ENCODE measurements around the gene PHEX. TPM values are rescaled to one million over a fixed set of nuclear protein-coding genes. Genes with fewer than 3 reads are reported as not detected.

The PHEX gene
- total RNA-seq, 2 donors from 2014 or later = 0.32 to 0.91 TPM

GRCh38 chrX:22194660-22194945, 162.5 kb downstream of the PHEX start:
- no peaks in the 10 kb centered on the region for H3K36me3 Mint-ChIP-seq (ENCODE audit: low read depth)
- peaks cover 4% of the 10 kb centered on the region for H3K4me1 Mint-ChIP-seq
- DNase-seq = no peak
- no peak overlapping the region for H3K27ac Mint-ChIP-seq
- H3K4me3 Mint-ChIP-seq = no peak overlapping the region
- no peak for ATAC-seq
- no peaks in the 10 kb centered on the region for H3K27me3 Mint-ChIP-seq
- H3K9me3 ChIP-seq (ENCODE audit: control insufficient read depth, low read length, poor library complexity, severe bottlenecking) = no peaks in the 10 kb centered on the region

GRCh38 chrX:22196149-22196548, 164.0 kb downstream of the PHEX start:
- ATAC-seq = no peak
- no peak for DNase-seq
- H3K9me3 ChIP-seq (ENCODE audit: control insufficient read depth, low read length, poor library complexity, severe bottlenecking) = no peaks in the 10 kb centered on the region
- Mint-ChIP-seq H3K27me3 (no peaks in the 10 kb centered on the region), H3K4me3 (no peak overlapping the region), H3K4me1 (peaks cover 4% of the 10 kb centered on the region), H3K36me3 (ENCODE audit: low read depth) (no peaks in the 10 kb centered on the region), H3K27ac (no peak overlapping the region)

GRCh38 chrX:22202251-22202650, 170.1 kb downstream of the PHEX start:
- ATAC-seq = no peak
- no peaks in the 10 kb centered on the region for H3K36me3 Mint-ChIP-seq (ENCODE audit: low read depth)
- no peaks in the 10 kb centered on the region for H3K4me1 Mint-ChIP-seq
- H3K27ac Mint-ChIP-seq = no peak overlapping the region
- no peak overlapping the region for H3K4me3 Mint-ChIP-seq
- H3K9me3 ChIP-seq (ENCODE audit: control insufficient read depth, low read length, poor library complexity, severe bottlenecking) = no peaks in the 10 kb centered on the region
- no peaks in the 10 kb centered on the region for H3K27me3 Mint-ChIP-seq
- DNase-seq = no peak

GRCh38 chrX:22203186-22203585, 171.1 kb downstream of the PHEX start:
- Mint-ChIP-seq H3K4me3 (no peak overlapping the region), H3K27me3 (no peaks in the 10 kb centered on the region), H3K27ac (no peak overlapping the region), H3K4me1 (no peaks in the 10 kb centered on the region), H3K36me3 (ENCODE audit: low read depth) (no peaks in the 10 kb centered on the region)
- no peaks in the 10 kb centered on the region for H3K9me3 ChIP-seq (ENCODE audit: control insufficient read depth, low read length, poor library complexity, severe bottlenecking)
- DNase-seq (no peak), ATAC-seq (no peak)

- Mint-ChIP-seq H3K4me3 (no peak overlapping the region), H3K36me3 (ENCODE audit: low read depth) (no peaks in the 10 kb centered on the region), H3K27ac (no peak overlapping the region), H3K4me1 (no peaks in the 10 kb centered on the region), H3K27me3 (no peaks in the 10 kb centered on the region)
- H3K9me3 ChIP-seq (ENCODE audit: control insufficient read depth, low read length, poor library complexity, severe bottlenecking) = no peaks in the 10 kb centered on the region
- ATAC-seq (no peak), DNase-seq (no peak)
Observed at GRCh38 chrX:22206781-22207180, 174.7 kb downstream of the PHEX start.

GRCh38 chrX:22220941-22221340, 188.8 kb downstream of the PHEX start:
- no peak overlapping the region for H3K27ac Mint-ChIP-seq
- no peak for ATAC-seq
- H3K36me3 Mint-ChIP-seq (ENCODE audit: low read depth) = no peaks in the 10 kb centered on the region
- H3K9me3 ChIP-seq (ENCODE audit: control insufficient read depth, low read length, poor library complexity, severe bottlenecking) = no peaks in the 10 kb centered on the region
- no peak overlapping the region for H3K4me3 Mint-ChIP-seq
- H3K4me1 Mint-ChIP-seq = no peaks in the 10 kb centered on the region
- no peak for DNase-seq
- no peaks in the 10 kb centered on the region for H3K27me3 Mint-ChIP-seq

GRCh38 chrX:22234380-22234779, 202.3 kb downstream of the PHEX start:
- Mint-ChIP-seq H3K36me3 (ENCODE audit: low read depth) (no peaks in the 10 kb centered on the region), H3K27me3 (peaks cover 7% of the 10 kb centered on the region), H3K27ac (no peak overlapping the region), H3K4me3 (no peak overlapping the region), H3K4me1 (no peaks in the 10 kb centered on the region)
- ATAC-seq (no peak), DNase-seq (no peak)
- H3K9me3 ChIP-seq (ENCODE audit: control insufficient read depth, low read length, poor library complexity, severe bottlenecking) = no peaks in the 10 kb centered on the region

- Mint-ChIP-seq H3K27me3 (peaks cover 7% of the 10 kb centered on the region), H3K27ac (no peak overlapping the region), H3K4me1 (no peaks in the 10 kb centered on the region), H3K36me3 (ENCODE audit: low read depth) (no peaks in the 10 kb centered on the region), H3K4me3 (no peak overlapping the region)
- DNase-seq (no peak), ATAC-seq (no peak)
- H3K9me3 ChIP-seq (ENCODE audit: control insufficient read depth, low read length, poor library complexity, severe bottlenecking) = no peaks in the 10 kb centered on the region
Observed at GRCh38 chrX:22237479-22237878, 205.4 kb downstream of the PHEX start.

- H3K4me3 Mint-ChIP-seq = no peak overlapping the region
- ATAC-seq = no peak
- H3K9me3 ChIP-seq (ENCODE audit: control insufficient read depth, low read length, poor library complexity, severe bottlenecking) = no peaks in the 10 kb centered on the region
- DNase-seq = no peak
- no peaks in the 10 kb centered on the region for H3K27me3 Mint-ChIP-seq
- no peak overlapping the region for H3K27ac Mint-ChIP-seq
- H3K4me1 Mint-ChIP-seq = no peaks in the 10 kb centered on the region
- H3K36me3 Mint-ChIP-seq (ENCODE audit: low read depth) = no peaks in the 10 kb centered on the region
Observed at GRCh38 chrX:22246620-22247019, 214.5 kb downstream of the PHEX start.

- Mint-ChIP-seq H3K4me3 (no peak overlapping the region), H3K4me1 (no peaks in the 10 kb centered on the region), H3K36me3 (ENCODE audit: low read depth) (no peaks in the 10 kb centered on the region), H3K27ac (no peak overlapping the region), H3K27me3 (no peaks in the 10 kb centered on the region)
- no peaks in the 10 kb centered on the region for H3K9me3 ChIP-seq (ENCODE audit: control insufficient read depth, low read length, poor library complexity, severe bottlenecking)
- no peak for ATAC-seq
- DNase-seq = no peak
Observed at GRCh38 chrX:22247169-22247568, 215.0 kb downstream of the PHEX start.

- ATAC-seq = no peak
- Mint-ChIP-seq H3K27ac (no peak overlapping the region), H3K4me1 (no peaks in the 10 kb centered on the region), H3K4me3 (no peak overlapping the region), H3K36me3 (ENCODE audit: low read depth) (no peaks in the 10 kb centered on the region), H3K27me3 (no peaks in the 10 kb centered on the region)
- no peaks in the 10 kb centered on the region for H3K9me3 ChIP-seq (ENCODE audit: control insufficient read depth, low read length, poor library complexity, severe bottlenecking)
- DNase-seq = no peak
Observed at GRCh38 chrX:22248401-22248800, 216.3 kb downstream of the PHEX start.

- no peak for DNase-seq
- ATAC-seq = no peak
Observed at GRCh38 chrX:22249371-22249770, 217.2 kb downstream of the PHEX start.

GRCh38 chrX:22268706-22269105, 236.6 kb downstream of the PHEX start:
- no peak for ATAC-seq
- Mint-ChIP-seq H3K27me3 (no peaks in the 10 kb centered on the region), H3K36me3 (ENCODE audit: low read depth) (peaks cover 3% of the 10 kb centered on the region), H3K4me1 (no peaks in the 10 kb centered on the region), H3K27ac (no peak overlapping the region), H3K4me3 (no peak overlapping the region)
- DNase-seq = no peak
- no peaks in the 10 kb centered on the region for H3K9me3 ChIP-seq (ENCODE audit: control insufficient read depth, low read length, poor library complexity, severe bottlenecking)

More at GRCh38 chrX:22249371-22249770, 217.2 kb downstream of the PHEX start:
- Mint-ChIP-seq H3K27me3 (no peaks in the 10 kb centered on the region), H3K4me3 (no peak overlapping the region), H3K27ac (no peak overlapping the region), H3K4me1 (no peaks in the 10 kb centered on the region), H3K36me3 (ENCODE audit: low read depth) (no peaks in the 10 kb centered on the region)
- H3K9me3 ChIP-seq (ENCODE audit: control insufficient read depth, low read length, poor library complexity, severe bottlenecking) = no peaks in the 10 kb centered on the region

- Mint-ChIP-seq H3K27me3 (no peaks in the 10 kb centered on the region), H3K27ac (no peak within 1 kb of the TSS), H3K36me3 (ENCODE audit: low read depth) (peaks cover 5% of the 10 kb centered on the region), H3K4me3 (no peak within 1 kb of the TSS), H3K4me1 (no peaks in the 10 kb centered on the region)
- no peaks in the 10 kb centered on the region for H3K9me3 ChIP-seq (ENCODE audit: control insufficient read depth, low read length, poor library complexity, severe bottlenecking)
- DNase-seq (no peak), ATAC-seq (no peak)
Observed at GRCh38 chrX:22272613-22273012, 240.5 kb downstream of the PHEX start, which contains the start of gene CBLL2. TSS of gene CBLL2 (plus strand) at chrX:22272913. CDS start at chrX:22272992, 79 bp downstream.
